ENCODE measurements around the gene ZIM2. TPM values are rescaled to one million over a fixed set of nuclear protein-coding genes. Genes with fewer than 3 reads are reported as not detected.

The ZIM2 gene
- total and polyA plus RNA-seq, 8 donors, result 0.19 to 4.1 (median 3.3) TPM; not detected in 5

- DNase-seq, result no peak
- TF ChIP-seq EP300 (IDR thresholded peaks at IDR 0.05) (no peak), CTCF (IDR thresholded peaks at IDR 0.05) (no peak), POLR2AphosphoS5 (IDR thresholded peaks at IDR 0.05) (no peak), POLR2A (IDR thresholded peaks at IDR 0.05) (no peak)
- intact Hi-C loops (cut with DNase I; ENCODE audit: low total_unique reads), result no loop called here
Measured at GRCh38 chr19:56811480-56811879, 29.0 kb downstream of the ZIM2 start.

DNA sequence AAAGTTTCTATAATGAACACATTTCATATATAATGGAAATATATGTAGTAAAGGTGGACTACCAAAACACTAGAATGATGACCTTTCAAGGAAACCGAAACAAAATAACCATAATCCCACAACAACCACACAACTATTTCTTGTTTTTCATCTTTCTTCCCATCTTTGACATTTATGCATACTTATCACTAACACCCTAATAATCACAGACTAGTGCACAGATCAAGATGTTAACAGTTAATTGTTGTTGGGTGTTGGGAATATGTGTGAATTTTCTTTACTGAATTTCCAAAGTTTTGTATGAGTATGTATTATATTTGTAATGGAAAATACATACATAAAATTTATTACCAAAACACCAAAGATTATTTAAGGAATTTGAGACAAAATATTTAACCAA, 30.3 kb downstream of the ZIM2 start:
- Histone ChIP-seq H3K36me3 (peaks cover 0 to 3% (median 0%) of the 10 kb centered on the region in 4 donors), H3K27me3 (no peaks in the 10 kb centered on the region), H3K9me3 (peaks cover 0 to 58% (median 33%) of the 10 kb centered on the region in 4 donors), H3K27ac (no peak overlapping the region), H3K4me3 (no peak overlapping the region), H3K4me1 (peaks cover 0 to 4% (median 0%) of the 10 kb centered on the region in 4 donors)
- DNase-seq, result no peak
- no peak for TF ChIP-seq EP300 (IDR thresholded peaks at IDR 0.05)
- no peak for TF ChIP-seq CTCF (IDR thresholded peaks at IDR 0.05)
- TF ChIP-seq POLR2AphosphoS5 (IDR thresholded peaks at IDR 0.05), result no peak
- no peak for TF ChIP-seq POLR2A (IDR thresholded peaks at IDR 0.05)
- WGBS, 5 donors, result 83 to 96% (median 89%) methylated on average over 1 of the region's 1 CpG
- intact Hi-C loops (cut with DNase I; ENCODE audit: low total_unique reads), result no loop called here

More at GRCh38 chr19:56811480-56811879, 29.0 kb downstream of the ZIM2 start:
- Histone ChIP-seq H3K4me3 (no peak overlapping the region), H3K4me1 (peaks cover 0 to 4% (median 0%) of the 10 kb centered on the region in 4 donors), H3K36me3 (peaks cover 0 to 8% (median 2%) of the 10 kb centered on the region in 4 donors), H3K27me3 (no peaks in the 10 kb centered on the region), H3K27ac (no peak overlapping the region), H3K9me3 (peaks cover 0 to 49% (median 29%) of the 10 kb centered on the region in 4 donors)
- WGBS, 5 donors, result 50 to 75% (median 63%) methylated on average over 6 of the region's 6 CpGs

DNA sequence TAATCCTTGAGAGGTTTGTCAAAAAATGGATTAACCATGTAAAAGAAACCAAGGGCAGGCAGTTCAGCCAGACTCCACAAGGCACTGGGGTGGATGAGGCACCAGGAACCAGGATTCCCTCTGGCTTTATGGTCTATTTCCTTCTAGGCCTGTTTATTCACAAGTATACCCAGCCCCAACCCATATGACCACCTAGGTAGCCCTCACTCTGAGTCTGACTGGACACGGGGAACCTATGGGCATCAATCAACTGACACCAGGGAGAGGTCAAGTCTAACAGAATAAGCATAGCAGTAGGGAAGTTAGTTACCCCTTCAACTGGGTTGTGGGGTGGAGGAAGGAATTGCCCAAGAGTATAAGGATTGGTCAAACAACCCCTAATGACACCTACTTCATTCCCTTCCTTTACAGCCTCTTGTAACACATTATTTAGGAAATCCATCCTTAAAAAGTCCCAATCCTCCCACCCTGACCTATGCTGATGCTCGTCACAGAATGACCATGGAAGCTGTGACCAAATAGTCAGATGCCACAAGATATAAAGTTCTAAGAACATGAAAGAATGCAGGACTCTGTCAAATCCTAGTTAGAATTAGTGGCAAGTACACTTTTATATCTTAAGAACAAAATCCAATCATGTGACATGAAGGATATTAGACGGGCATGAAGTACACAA, 31.7 kb downstream of the ZIM2 start:
- TF ChIP-seq POLR2AphosphoS5 (IDR thresholded peaks at IDR 0.05), result no peak
- no peak for TF ChIP-seq EP300 (IDR thresholded peaks at IDR 0.05)
- TF ChIP-seq POLR2A (IDR thresholded peaks at IDR 0.05), result no peak
- TF ChIP-seq CTCF (IDR thresholded peaks at IDR 0.05), result no peak
- peaks cover 0 to 64% (median 38%) of the 10 kb centered on the region in 4 donors for H3K9me3 ChIP-seq
- H3K4me3 ChIP-seq, result no peak overlapping the region
- H3K4me1 ChIP-seq, result peaks cover 0 to 4% (median 0%) of the 10 kb centered on the region in 4 donors
- 74 to 88% (median 82%) methylated on average over 3 of the region's 3 CpGs for WGBS, 5 donors
- intact Hi-C loops (cut with DNase I; ENCODE audit: low total_unique reads), result no loop called here
- no peak for DNase-seq
- no peaks in the 10 kb centered on the region for H3K27me3 ChIP-seq
- H3K36me3 ChIP-seq, result peaks cover 0 to under 1% (median 0%) of the 10 kb centered on the region in 4 donors
- no peak overlapping the region for H3K27ac ChIP-seq

GRCh38 chr19:56806639-56807038, 33.9 kb downstream of the ZIM2 start:
- no peak for DNase-seq
- H3K4me3 ChIP-seq, result no peak overlapping the region
- intact Hi-C loops (cut with DNase I; ENCODE audit: low total_unique reads), result no loop called here

More at GRCh38 chr19:56806639-56807038, 33.9 kb downstream of the ZIM2 start:
- H3K4me1 ChIP-seq, result peaks cover 0 to 2% (median 0%) of the 10 kb centered on the region in 4 donors
- peaks cover 0 to 76% (median 54%) of the 10 kb centered on the region in 4 donors for H3K9me3 ChIP-seq
- H3K27ac ChIP-seq, result no peak overlapping the region
- H3K36me3 ChIP-seq, result no peaks in the 10 kb centered on the region
- H3K27me3 ChIP-seq, result no peaks in the 10 kb centered on the region
- TF ChIP-seq EP300 (IDR thresholded peaks at IDR 0.05), result no peak
- TF ChIP-seq POLR2A (IDR thresholded peaks at IDR 0.05), result no peak
- no peak for TF ChIP-seq POLR2AphosphoS5 (IDR thresholded peaks at IDR 0.05)
- no peak for TF ChIP-seq CTCF (IDR thresholded peaks at IDR 0.05)
